ENCODE results near the gene CSNK2A3.

DNA sequence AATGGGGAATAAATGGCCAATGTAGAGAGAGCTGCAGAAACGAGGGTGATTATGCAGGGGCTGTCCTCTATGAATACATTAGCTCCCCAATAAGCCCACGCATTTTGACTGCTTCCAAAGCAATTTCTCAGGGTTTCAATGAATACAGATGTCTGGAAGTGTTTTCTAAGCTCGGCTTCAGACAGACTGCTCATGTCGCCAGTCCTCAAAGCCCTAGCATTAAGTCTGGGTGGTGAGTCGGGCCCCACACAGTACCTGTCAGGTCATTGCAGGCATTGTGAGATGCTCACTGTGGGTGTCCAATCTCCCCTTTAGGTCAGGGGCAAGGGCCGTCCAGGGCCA is 17.9 kb upstream of the CSNK2A3 start:
- TF ChIP-seq, protein P1, sequence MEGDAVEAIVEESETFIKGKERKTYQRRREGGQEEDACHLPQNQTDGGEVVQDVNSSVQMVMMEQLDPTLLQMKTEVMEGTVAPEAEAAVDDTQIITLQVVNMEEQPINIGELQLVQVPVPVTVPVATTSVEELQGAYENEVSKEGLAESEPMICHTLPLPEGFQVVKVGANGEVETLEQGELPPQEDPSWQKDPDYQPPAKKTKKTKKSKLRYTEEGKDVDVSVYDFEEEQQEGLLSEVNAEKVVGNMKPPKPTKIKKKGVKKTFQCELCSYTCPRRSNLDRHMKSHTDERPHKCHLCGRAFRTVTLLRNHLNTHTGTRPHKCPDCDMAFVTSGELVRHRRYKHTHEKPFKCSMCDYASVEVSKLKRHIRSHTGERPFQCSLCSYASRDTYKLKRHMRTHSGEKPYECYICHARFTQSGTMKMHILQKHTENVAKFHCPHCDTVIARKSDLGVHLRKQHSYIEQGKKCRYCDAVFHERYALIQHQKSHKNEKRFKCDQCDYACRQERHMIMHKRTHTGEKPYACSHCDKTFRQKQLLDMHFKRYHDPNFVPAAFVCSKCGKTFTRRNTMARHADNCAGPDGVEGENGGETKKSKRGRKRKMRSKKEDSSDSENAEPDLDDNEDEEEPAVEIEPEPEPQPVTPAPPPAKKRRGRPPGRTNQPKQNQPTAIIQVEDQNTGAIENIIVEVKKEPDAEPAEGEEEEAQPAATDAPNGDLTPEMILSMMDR (IDR thresholded peaks at IDR 0.05), result no peak
- no peak for TF ChIP-seq EZH2 (IDR thresholded peaks at IDR 0.05; ENCODE audit: borderline replicate concordance, insufficient read depth, low read depth, low read length, poor library complexity, severe bottlenecking)

All from B cell (primary cell).